Heart left ventricle (tissue), 16 donors: ENCODE data around the gene SEZ6L. TPM values are rescaled to one million over a fixed set of nuclear protein-coding genes. Genes with fewer than 3 reads are reported as not detected.

Experiments
- ATAC-seq, 4 donors: fragments of 200-7000 bp; cut with Tn5 transposase; one replicate each; pipeline ENCODE4 v1.9.1; 2020 to 2022; ENCODE audit warnings: moderate library complexity in 4 of 4, mild to moderate bottlenecking in 3 of 4, moderate number of reproducible peaks in 1 of 4
- DNase-seq, 5 donors: peaks; one replicate each; pipeline ENCODE4 v3.0.0-alpha.2; 2020
- H3K27ac ChIP-seq, 12 donors: fragments of 200-600 bp; sonication (generic) in 4 of 12; one replicate each; pipeline versions ENCODE4 v1.5.0 to v1.8.0; 2016 to 2022; ENCODE audit warnings: mild to moderate bottlenecking in 2 of 12
- H3K27me3 ChIP-seq, 9 donors: fragments of 200-600 bp; sonication (generic) in 2 of 9; one replicate each; pipeline versions ENCODE4 v1.5.1 to v1.8.0; 2016 to 2022; ENCODE audit warnings: mild to moderate bottlenecking in 3 of 9
- H3K36me3 ChIP-seq, 9 donors: fragments of 200-600 bp; sonication (generic) in 2 of 9; one replicate each; pipeline versions ENCODE4 v1.5.0 to v1.8.0; 2018 to 2022; ENCODE audit warnings: mild to moderate bottlenecking in 2 of 9
- H3K4me1 ChIP-seq, 12 donors: fragments of 200-600 bp; sonication (generic) in 4 of 12; one replicate each; pipeline versions ENCODE4 v1.5.0 to v1.8.0; 2016 to 2022; ENCODE audit warnings: mild to moderate bottlenecking in 3 of 12
- H3K4me3 ChIP-seq, 12 donors: fragments of 200-600 bp; sonication (generic) in 4 of 12; one replicate each; pipeline versions ENCODE4 v1.5.0 to v1.8.0; 2017 to 2022; ENCODE audit warnings: mild to moderate bottlenecking in 9 of 12, moderate library complexity in 4 of 12
- H3K9me3 ChIP-seq, 12 donors: fragments of 200-600 bp; sonication (generic) in 4 of 12; one replicate each; pipeline versions ENCODE4 v1.5.0 to v1.8.0; 2016 to 2022; ENCODE audit warnings: mild to moderate bottlenecking in 1 of 12
- POLR2A ChIP-seq, 2 donors: fragments of 450-650 bp; IDR thresholded peaks; one replicate each; pipeline ENCODE4 v1.6.1; 2017; ENCODE audit warnings: antibody characterized with exemption in 2 of 2, mild to moderate bottlenecking in 2 of 2, moderate library complexity in 2 of 2
- WGBS, 4 donors: extraction: QIAGEN DNeasy Blood & Tissue Kit in 2 of 4; methylation state at CpG; one replicate each; pipeline versions ENCODE4 v1.1.5 to v1.1.7; 2013 to 2018; 5-methylcytosine and 5-hydroxymethylcytosine counted together
- intact Hi-C, 10 donors: fragments of 100-400 bp; cut with DNase I; formaldehyde crosslinking; loops; one replicate each; pipeline versions ENCODE4 v1.11.1 to v1.14.2; 2022
- polyA plus RNA-seq, 2 donors: library from polyadenylated mRNA; stranded (reverse); fragments of 200-250 nt; gene quantifications; one replicate each; pipeline ENCODE4 v1.2.3, GENCODE V29; 2013
- total RNA-seq, 9 donors: library from RNA; depleted of rRNA in 2 of 9; stranded (reverse); fragments of >200 nt in 2 of 9; fragmentation: NEBNext Ultra II Directional in 3 of 9; extraction: Animal tissue kit (Norgen Biotek cat#: 25700) in 3 of 9; gene quantifications; one replicate each; pipeline versions ENCODE4 v1.1.0 to v1.2.4, GENCODE V29; 2016 to 2023
- TF ChIP-seq, protein P1 (sequence below), 12 donors: fragments of 200-600 bp; sonication (generic) in 4 of 12; IDR thresholded peaks; one replicate each; pipeline versions ENCODE4 v1.5.0 to v1.8.0; 2018 to 2022; ENCODE audit warnings: antibody characterized with exemption in 12 of 12, mild to moderate bottlenecking in 5 of 12
- donor health status: ischemic (EF 13 %, LVEDD 7.1; RV severe dilation, severe dysfunction).
- donor health status: healthy with polysubstance abuse.
- donor health status: DM: no; HTN: yes; CAD: no.
- donor health status: DM: no; HTN: no; CAD: no.
- donor health status: ischemic (EF 25% LVEDD 6.9; RV normal size, moderate dysfunction).
- donor health status: ischemic (EF 25% LVEDD 5.7; RV mildly dilated, moderate dysfunction).
- donor health status: healthy.
- donor health status: DM: yes; HTN: yes; CAD: no.
- donor health status: ischemic (EF 35%, LVEDD 5.7; RV mildly dilated, moderate dysfunction).
- donor health status: nonischemic (EF 11% LVEDD 7.7; RV severe dilation, severe dysfunction).
- donor health status: DM: yes; HTN: yes; CAD: no.
- donor health status: PGD.
- donor health status: ischemic (EF 29% LVEDD 5.4; RV normal size, mild dysfunction).
- donor health status: nonischemic (EF 23%, LVEDD 6.1; RV moderate dilation, normal function).

SEZ6L gene
- total and polyA plus RNA-seq, 11 donors: 0.04 to 1.6 (median 0.17) TPM; not detected in 2

DNA sequence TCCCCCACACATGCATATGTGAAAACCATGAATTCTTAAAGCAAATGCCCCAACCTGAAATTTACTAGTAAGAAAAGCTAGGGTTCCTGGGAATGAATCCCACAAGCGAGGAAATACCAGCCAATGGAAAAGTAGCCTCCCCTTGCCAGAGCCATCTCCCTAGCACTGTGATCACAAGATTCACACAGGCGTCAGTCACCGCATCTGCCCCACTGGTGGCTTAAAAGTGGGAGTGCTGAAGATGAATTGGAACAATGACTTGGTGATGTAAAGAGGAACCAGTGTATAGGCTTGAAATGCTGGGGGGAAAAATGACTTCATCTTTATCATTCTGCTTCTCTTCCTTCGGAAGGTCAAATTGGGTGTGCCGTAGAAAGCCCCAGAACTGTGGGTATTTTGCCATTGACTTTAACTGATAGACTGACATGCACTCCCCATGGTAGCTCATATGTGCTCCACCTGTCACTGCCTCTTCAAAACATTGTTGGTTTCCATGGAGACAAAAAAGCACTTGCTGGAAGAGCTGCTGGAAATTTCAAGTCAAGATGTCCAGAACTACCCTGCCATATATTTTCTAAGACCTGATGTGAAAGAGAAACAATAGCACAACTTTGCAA lies 240.6 kb downstream of the SEZ6L start:
- intact Hi-C loops: loop anchor here in 1 of 10 donors (10.0 kb wide), 1 partner anchor 45 kb away; no protein-coding TSS in a partner anchor
- Histone ChIP-seq H3K36me3 (no peaks in the 10 kb centered on the region), H3K27me3 (peaks cover 0 to 58% (median 4%) of the 10 kb centered on the region in 9 donors), H3K27ac (no peak overlapping the region), H3K9me3 (no peaks in the 10 kb centered on the region), H3K4me3 (no peak overlapping the region), H3K4me1 (peaks cover 0 to 8% (median 0%) of the 10 kb centered on the region in 12 donors)
- no peak for DNase-seq
- no peak for TF ChIP-seq POLR2A (IDR thresholded peaks at IDR 0.05)
- TF ChIP-seq, protein P1, sequence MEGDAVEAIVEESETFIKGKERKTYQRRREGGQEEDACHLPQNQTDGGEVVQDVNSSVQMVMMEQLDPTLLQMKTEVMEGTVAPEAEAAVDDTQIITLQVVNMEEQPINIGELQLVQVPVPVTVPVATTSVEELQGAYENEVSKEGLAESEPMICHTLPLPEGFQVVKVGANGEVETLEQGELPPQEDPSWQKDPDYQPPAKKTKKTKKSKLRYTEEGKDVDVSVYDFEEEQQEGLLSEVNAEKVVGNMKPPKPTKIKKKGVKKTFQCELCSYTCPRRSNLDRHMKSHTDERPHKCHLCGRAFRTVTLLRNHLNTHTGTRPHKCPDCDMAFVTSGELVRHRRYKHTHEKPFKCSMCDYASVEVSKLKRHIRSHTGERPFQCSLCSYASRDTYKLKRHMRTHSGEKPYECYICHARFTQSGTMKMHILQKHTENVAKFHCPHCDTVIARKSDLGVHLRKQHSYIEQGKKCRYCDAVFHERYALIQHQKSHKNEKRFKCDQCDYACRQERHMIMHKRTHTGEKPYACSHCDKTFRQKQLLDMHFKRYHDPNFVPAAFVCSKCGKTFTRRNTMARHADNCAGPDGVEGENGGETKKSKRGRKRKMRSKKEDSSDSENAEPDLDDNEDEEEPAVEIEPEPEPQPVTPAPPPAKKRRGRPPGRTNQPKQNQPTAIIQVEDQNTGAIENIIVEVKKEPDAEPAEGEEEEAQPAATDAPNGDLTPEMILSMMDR (IDR thresholded peaks at IDR 0.05): no peak
- WGBS, 4 donors: 48 to 59% (median 51%) methylated on average over 5 of the region's 5 CpGs
- ATAC-seq: no peak

- Histone ChIP-seq H3K27me3 (peaks cover 0 to 61% (median 9%) of the 10 kb centered on the region in 9 donors), H3K4me3 (no peak overlapping the region), H3K9me3 (no peaks in the 10 kb centered on the region), H3K4me1 (peaks cover 0 to 3% (median 0%) of the 10 kb centered on the region in 12 donors), H3K27ac (no peak overlapping the region), H3K36me3 (no peaks in the 10 kb centered on the region)
- TF ChIP-seq, protein P1 (IDR thresholded peaks at IDR 0.05): no peak
- TF ChIP-seq POLR2A (IDR thresholded peaks at IDR 0.05): no peak
- 54 to 74% (median 63%) methylated on average over 5 of the region's 5 CpGs for WGBS, 4 donors
- DNase-seq (no peak), ATAC-seq (no peak)
- intact Hi-C loops: no loop called here
Measured at GRCh38 chr22:26410386-26410785, 241.1 kb downstream of the SEZ6L start.

GRCh38 chr22:26414347-26414746 lies 245.1 kb downstream of the SEZ6L start:
- TF ChIP-seq POLR2A (IDR thresholded peaks at IDR 0.05): no peak
- TF ChIP-seq, protein P1 (IDR thresholded peaks at IDR 0.05): no peak
- intact Hi-C loops: no loop called here
- no peaks in the 10 kb centered on the region for H3K36me3 ChIP-seq
- H3K4me3 ChIP-seq: no peak overlapping the region
- H3K27me3 ChIP-seq: peaks cover 0 to 60% (median 12%) of the 10 kb centered on the region in 9 donors
- DNase-seq: no peak
- H3K9me3 ChIP-seq: no peaks in the 10 kb centered on the region
- peaks cover 0 to 7% (median 0%) of the 10 kb centered on the region in 12 donors for H3K4me1 ChIP-seq
- H3K27ac ChIP-seq: no peak overlapping the region
- no peak for ATAC-seq
- 78 to 87% (median 82%) methylated on average over 4 of the region's 4 CpGs for WGBS, 4 donors

DNA sequence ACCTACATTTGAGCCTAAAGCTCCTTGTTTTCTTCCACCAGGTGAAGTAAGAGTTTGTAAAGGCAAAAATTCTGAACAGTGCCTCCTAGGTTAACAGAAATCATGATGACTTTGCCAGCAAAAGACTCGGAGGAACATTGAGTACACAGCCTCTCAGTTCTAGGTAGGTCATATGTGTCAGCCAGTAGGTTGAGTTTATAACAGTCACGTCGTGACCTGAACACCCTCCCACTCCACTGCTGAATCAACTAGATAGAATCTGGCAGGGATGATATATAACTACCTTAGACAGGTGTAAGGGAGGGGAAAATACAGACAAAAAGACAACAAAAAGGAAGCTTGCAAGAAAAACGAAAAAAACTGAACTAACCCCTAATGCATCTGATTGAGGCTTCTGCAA lies 247.0 kb downstream of the SEZ6L start:
- Histone ChIP-seq H3K4me1 (peaks cover 0 to 7% (median 0%) of the 10 kb centered on the region in 12 donors), H3K36me3 (no peaks in the 10 kb centered on the region), H3K4me3 (no peak overlapping the region), H3K27me3 (peaks cover 0 to 53% (median 12%) of the 10 kb centered on the region in 9 donors), H3K9me3 (no peaks in the 10 kb centered on the region), H3K27ac (no peak overlapping the region)
- 61 to 77% (median 64%) methylated on average over 4 of the region's 4 CpGs for WGBS, 4 donors
- intact Hi-C loops: no loop called here
- DNase-seq (no peak), ATAC-seq (no peak)
- no peak for TF ChIP-seq POLR2A (IDR thresholded peaks at IDR 0.05)
- TF ChIP-seq, protein P1 (IDR thresholded peaks at IDR 0.05): no peak
